ENCODE measurements around the gene CPOX.
"Not testable (repeated sequence)": the region's sequence is repeated elsewhere in the genome, so short reads cannot be mapped to it uniquely, and the experiment has no call there.

The CPOX gene

DNA sequence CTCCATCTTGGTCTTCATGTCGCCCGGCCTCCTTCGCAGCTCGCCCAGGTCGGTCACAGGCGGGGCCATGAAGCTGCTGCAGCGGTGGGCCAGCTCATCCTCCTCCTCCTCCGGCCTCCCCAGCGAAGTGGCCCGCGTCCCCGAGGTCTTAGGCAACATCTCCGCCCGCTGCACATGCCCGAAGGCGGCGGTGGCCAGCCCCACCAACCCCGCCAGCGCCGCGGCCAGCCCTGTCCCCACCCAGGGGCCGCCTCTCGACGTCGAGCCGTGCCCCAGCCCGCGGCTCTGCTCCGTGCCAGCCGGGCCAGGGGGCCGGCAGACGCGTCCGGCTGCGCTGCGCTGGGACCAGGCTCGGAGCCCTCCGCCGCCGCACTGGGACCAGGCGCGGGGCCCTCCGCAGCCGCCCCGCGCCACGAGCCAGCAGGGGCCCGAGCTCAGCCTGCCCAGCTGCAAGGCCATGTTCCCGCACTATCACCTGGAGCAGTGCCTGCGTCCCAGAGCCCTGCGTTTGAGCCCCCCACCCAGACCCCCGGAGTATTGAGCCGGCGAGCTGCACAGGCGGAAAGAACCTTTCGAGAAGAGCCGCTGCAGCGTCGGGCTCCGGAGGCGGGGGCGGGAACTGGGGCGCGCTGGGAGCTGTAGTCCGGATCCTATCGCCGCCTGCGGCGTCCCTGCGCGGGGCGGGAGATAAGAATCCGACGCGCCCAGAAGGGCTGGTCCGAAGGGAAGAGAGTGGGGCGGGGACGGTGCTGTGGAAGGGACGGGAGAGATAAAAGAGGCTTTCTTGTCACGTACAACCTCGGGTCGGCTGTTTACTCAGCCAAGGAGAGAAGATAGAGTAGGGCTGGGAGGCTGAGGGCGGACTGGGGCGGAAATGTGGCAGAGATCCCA lies at the start of gene CPOX:
TSS of gene CPOX (minus strand) at position 566 of the 891 bp plus-strand sequence. CDS start at position 459, 107 bp downstream.
- peak; percentile 88 for DNase-seq (ENCODE audit: low spot score)

DNA sequence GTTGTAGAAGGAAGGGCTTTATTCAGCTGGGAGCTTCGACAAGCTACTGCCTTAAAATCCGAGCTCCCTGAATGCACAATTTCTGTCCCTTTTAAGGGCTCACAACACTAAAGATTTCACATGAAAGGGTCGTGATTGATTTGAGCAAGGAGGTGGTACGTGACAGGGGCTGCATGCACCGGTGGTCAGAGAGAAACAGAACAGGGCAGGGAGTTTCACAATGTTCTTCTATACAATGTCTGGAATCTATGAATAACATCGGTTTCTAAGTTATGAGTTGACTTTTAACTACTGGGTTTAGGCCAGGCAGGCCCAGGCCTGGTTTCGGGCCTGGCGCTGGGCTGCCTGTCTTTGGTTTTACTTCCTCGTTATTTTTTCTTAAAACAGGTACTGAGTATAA lies 49.4 kb upstream of the CPOX start:
- DNase-seq (ENCODE audit: low spot score), result not testable (repeated sequence)

DNA sequence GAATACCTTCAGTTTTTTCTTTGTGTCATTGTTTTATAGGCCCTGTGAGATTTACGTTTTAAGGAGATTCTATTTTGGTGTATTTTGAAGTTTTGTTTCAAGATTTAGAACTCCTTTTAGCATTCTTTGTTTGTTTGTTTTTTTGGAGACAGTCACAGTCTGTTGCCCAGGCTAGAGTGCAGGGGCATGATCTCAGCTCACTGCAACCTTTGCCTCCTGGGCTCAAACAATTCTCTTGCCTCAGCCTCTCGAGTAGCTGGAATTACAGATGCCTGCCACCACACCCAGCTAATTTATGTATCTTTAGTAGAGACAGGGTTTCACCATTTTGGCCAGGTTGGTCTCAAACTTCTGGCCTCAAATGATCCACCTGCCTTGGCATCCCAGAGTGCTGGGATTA lies 48.3 kb upstream of the CPOX start:
- DNase-seq (ENCODE audit: low spot score), result not testable (repeated sequence)

DNA sequence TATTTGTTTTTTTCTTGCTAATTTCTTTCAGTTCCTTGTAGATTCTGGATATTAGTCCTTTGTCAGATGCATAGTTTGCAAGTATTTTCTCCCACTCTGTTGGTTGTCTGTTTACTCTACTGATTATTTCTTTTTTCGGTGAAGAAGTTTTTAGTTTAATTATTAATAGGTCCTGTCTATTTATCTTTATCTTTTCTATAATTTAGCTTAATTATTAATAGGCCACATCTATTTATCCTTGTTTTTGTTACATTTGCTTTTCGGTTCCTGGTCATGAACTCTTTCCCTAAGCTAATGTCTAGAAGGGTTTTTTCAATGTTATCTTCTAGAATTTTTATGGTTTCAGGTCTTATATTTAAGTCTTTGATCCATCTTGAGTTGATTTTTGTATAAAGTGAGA lies 45.1 kb upstream of the CPOX start:
- not testable (repeated sequence) for DNase-seq (ENCODE audit: low spot score)

DNA sequence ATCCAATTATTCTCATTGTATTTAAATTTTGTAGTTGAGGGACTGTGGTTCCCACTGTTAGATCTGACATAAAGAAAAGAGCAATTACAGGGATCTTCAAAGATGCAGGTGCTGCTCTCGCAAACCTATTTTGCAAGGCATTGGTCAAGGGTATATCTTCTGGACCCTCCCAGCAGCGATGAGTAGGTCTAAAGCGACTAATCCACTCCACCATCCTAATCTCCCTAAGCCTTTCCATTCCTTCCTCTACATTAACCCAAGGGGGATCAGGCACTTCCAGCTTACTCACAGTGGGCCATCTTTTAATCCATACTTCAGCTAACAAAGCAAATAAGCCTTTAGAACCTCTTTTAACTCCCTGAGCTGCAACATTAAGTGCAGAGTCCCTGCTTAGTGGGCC lies 37.0 kb upstream of the CPOX start:
- DNase-seq (ENCODE audit: low spot score), result no peak

DNA sequence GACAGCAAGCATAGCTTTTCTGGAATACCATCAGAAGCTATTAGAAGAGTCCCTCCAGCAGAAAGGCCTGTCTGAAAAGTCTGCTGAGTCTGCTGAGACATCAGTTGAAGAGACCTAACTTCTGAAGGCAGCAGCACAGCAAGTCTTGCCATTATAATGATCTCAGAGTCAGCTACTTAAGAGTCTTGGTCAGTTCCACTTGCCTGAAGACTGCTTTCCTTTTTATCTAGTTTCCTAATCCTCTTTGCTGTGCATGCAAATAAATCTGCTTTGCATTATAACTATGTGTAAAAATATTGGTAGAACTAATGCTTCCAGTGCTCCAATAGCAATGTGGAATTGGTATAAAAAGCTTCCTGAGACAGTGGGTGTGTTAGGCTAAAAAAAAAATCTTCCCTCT lies 34.9 kb upstream of the CPOX start:
- no peak for DNase-seq (ENCODE audit: low spot score)

DNA sequence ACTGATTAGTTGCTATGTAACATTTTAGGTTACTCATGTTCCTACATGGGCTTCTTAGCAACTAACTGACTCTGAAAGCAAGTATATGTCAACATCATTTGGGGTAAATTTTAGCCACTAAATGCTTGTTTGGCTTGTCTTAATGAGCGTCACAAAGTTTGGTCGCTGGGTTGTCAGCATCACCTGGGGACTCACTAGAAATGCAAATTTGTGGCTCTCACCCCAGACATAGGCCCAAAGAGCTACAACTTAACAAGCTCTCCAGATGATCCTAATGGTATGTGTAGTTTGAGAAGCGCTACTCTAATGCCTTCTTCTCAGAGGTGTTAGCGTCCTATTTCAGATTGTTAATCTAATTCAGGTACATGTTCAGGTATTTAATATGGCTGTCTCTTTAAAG lies 32.7 kb upstream of the CPOX start:
- no peak for DNase-seq (ENCODE audit: low spot score)

DNA sequence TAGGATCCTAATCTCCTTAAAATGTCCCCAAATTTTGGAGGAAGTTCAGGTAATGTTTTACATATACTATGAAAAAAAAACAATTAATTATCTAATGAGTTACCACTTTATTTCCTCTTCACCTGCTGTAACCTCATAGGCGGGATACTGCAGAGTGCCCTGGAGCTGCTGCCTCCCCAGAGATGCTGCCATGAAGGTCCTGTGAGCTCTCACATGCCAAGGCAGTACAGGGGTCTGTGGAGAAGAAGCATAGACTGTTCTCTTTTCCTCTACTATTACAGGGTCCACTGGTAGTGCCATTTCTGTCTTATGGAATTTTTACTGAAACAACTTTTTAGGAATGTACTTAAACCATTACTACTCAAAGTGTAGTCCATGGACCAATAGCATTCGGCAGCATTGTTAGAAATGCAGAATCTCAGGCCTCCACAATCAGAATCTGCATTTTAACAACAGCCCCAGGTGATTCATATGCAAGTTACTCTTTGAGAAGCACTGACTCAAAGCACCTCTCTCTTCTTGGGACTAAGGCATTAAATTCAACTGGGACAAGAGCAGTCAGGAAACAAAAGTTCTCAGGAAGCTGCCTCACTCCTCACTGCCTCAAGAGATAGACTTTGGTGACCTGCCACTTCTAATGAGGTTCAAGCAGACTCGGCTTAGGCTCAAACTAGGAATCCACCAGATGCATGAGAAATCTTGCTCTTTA lies 30.3 kb upstream of the CPOX start:
- DNase-seq (ENCODE audit: low spot score), result no peak

DNA sequence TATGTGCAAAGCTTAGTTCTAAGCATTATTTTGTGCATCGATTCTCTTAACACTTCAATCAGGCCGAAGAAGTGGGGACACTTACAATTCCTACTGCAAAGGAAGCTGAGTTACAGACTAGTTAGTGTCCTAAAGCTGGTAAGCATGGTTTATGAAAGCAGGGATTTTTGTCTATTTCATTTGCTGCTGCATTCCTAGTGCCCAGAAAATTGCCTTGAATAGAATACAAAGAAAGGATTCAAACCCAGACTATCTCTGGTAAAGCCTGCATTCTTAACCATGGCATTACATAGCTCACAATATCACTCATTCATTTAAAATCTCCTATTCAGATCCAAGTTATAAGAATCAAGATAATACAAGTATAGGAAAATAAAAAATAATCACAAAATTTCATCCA lies 24.4 kb upstream of the CPOX start:
- DNase-seq (ENCODE audit: low spot score), result no peak

DNA sequence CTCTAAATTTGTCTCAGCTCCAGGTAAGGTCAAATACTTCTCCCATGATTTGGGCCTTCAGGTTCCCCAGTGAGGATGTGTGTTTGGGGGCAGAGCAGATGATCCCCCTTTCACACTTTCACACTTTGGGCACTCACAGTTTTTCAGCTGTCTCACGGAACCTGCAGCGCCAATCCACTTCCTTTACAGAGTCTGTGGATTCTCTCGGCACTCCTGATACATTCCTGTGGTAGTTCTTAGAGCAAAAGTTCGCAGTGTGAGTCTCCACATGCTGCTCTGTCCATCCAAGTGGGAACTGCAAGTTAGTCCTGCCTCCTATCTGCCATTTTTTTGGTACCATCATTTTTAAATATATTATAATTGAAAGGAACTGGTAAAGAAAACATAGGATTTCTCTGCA lies 20.2 kb upstream of the CPOX start:
- no peak for DNase-seq (ENCODE audit: low spot score)

DNA sequence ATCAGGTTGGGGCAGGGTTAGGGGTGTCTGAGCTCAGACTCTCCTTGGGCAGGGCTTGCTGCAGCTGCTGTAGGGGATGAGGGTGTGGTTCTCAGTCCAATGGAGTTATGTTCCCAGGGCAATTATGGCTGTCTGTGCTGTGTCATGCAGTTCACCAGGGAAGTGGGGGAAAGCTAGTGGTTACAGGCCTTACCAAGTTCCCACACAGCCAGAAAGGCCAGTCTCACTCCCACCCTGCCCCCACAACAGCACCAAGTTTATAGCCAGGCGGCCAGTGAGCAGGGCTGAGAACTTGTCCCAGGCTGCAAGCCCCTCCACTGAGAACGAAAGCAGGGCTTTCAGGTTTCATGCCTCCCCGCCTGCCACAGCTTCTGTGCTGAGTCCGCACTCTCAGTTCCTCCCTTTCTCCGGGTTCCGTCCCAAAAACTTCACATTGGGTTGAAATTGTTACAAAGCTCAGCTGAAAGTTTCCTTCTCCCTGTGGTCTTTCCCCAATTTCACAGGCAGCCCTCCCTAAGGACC lies 19.6 kb upstream of the CPOX start:
- no peak for DNase-seq (ENCODE audit: low spot score)

DNA sequence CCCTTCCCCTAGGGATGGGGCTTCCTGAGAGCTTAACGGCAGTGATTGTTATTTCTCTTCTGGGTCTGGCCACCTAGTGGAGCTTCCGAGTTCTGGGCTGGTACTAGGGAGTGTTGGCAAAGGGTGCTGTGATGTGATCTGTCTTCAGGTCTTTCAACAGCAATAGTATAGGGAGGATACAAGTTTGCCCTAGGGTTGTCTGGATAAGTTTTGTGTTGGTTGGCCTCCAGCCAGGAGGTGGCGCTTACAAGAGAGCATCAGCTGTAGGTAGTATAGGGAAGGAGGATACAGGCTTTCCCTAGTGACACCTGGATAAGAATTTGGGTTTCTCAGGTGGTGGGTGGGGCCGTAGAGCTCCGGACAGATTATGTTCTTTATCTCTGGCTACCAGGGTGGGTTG lies 19.2 kb upstream of the CPOX start:
- DNase-seq (ENCODE audit: low spot score), result no peak

DNA sequence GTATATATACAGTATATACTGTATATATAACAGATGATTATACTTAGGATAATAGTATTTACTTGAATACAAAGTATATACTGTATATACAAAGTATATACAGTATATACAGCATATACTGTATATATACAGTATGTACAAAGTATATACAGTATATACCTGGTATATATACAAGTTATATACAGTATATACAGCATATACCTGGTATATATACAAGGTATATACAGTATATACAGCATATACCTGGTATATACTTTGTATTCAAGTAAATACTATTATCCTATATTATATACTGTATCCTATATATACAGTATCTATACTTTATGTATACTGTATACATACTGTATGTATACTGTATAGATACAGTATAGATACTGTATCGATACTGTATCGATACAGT lies 14.6 kb upstream of the CPOX start:
- DNase-seq (ENCODE audit: low spot score), result no peak

DNA sequence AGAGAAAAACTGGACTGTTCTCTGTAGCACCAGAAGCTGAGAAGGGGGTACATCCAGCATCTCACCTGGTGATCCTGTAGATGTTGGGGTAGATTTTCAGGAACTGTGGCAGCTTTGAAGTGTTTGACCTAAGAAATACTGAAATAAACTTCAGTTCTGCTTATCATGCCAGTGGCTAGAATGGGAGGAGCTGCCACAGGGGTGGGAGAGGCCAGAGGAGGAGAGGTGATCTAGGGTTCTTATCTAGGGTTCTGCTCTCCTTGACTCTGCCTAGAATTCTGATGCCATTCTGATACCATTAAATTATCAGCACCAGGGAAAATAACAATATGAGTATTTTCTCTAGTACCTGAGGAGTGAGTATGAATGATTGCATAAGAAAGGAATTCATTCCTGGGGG lies 10.2 kb upstream of the CPOX start:
- no peak for DNase-seq (ENCODE audit: low spot score)

DNA sequence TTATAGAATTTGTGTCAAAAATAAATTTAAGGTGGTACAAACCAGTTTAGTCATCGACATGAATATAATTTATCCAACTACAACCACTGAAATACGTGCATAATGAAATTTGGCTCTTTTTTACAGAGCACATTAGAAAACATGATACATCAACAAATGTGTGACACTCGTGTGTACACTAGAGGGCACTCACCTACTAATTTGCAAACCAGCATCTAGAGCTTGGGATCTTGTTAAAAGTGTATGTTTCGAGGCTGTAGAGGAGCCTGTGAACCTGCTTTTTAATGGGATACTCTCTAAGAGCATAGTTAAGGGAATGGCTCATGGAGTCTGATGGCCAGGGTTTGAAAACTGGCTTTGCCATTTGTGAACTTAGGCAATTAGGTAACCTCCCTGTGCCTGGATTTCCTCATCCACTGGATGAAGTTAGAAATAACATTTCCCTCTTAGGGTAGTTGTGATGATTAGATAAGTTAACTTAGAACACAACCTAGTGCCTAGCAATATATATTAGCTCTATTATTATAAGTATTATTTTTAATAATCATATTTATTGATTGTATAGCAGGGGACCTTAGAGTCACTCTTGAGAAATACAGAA lies 8.8 kb upstream of the CPOX start:
- peak; percentile 47 for DNase-seq (ENCODE audit: low spot score)

DNA sequence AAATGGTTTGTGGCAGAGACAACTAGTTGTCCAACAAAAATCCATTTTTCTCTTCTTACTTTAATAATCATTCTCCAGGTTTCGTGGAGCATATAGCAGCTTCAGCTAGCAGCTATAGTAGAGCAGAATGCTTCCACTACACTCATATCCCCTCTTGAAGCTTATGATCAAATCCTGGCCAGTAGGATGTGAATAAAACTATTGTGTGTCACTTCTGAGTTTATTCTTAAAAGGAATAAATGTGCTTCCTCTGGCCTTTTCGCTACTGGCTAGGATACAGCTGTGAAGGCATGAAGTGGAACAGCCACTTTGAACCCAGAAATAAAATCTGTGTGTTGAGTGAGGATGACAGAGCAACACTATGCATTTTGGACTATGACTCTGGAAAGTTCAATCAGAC lies 7.8 kb upstream of the CPOX start:
- DNase-seq (ENCODE audit: low spot score), result no peak

DNA sequence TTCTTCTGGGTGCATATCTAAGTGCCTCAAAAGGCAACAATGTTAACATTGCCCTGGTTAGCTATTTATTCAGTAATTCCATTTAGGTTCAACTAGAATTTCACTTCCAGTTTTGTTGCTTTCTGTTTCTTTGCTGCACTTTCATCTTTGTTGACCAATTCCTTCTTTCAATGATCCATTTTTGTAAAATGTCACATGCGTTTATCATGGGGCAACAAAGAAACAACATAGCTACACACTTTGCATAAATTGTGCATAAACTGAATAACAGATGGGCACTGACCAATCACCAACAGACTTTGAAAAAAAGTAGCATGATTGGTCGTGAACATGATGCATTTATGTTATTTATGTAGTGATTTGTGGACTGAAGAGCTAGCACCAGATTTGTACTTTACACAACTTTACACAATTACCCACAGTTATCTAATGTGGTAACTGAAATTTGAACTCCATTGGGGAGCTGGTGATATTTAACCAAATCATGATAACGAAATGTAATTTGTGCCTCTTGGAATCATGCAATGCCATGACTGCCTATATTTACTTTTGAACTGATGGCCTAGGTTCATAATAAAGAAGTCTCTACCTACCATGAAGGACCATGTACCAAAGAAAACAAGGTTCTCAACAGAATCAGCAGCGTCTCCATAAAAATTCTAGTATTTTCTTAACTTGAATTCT lies 7.1 kb upstream of the CPOX start:
- DNase-seq (ENCODE audit: low spot score), result no peak

DNA sequence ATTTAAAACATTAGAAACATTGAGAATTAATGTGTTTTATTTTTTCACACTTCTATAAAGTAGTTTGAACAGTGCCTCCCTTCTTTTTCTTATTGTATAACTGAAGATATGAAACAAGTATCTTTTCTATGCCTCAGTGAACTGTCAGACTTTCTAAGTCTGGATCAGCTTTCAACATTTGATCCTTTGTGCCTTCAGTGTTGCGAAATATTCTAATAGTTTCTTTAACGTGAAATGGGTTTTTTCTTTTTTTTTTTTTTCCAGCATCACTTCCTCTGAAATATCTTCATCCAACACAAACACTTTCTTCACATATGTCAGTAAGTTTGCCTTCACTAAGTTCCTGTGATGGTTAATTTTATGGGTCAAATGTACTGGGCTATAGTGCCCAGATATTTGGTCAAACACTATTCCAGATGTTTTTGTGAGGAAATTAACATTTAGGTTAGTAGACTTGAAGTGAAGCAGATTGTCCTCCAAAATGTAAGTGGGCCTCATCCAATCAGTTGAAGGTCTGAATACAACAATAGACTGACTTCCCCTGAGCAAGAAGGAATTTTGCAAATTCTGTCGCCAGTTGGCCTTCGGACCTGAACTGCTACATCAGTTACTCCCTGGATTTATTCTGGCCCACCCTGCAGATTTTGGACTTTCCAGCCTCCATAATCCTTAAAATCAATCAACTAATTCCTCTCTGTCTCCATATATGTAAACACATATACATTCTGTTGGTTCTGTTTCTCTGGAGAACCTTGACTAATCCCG lies 6.4 kb upstream of the CPOX start:
- DNase-seq (ENCODE audit: low spot score), result no peak

DNA sequence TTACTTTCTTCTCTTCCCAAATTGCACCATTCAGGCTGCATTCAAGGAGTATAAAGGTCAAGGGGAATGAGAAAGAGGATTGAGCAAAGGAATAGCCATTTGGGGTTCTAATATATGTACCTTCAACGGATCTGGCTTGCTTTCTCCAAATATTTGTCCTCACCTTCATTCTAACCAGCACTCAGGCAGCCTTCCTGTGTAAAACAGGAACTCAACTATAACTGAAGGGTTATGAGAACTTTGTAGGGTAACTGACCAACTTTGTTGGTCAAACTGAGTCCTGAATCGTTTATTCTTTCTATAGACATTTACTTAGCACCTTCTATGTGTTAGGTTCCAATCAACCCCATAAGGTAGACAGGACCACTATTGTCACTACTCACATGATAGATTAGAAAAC lies 5.1 kb upstream of the CPOX start:
- no peak for DNase-seq (ENCODE audit: low spot score)

DNA sequence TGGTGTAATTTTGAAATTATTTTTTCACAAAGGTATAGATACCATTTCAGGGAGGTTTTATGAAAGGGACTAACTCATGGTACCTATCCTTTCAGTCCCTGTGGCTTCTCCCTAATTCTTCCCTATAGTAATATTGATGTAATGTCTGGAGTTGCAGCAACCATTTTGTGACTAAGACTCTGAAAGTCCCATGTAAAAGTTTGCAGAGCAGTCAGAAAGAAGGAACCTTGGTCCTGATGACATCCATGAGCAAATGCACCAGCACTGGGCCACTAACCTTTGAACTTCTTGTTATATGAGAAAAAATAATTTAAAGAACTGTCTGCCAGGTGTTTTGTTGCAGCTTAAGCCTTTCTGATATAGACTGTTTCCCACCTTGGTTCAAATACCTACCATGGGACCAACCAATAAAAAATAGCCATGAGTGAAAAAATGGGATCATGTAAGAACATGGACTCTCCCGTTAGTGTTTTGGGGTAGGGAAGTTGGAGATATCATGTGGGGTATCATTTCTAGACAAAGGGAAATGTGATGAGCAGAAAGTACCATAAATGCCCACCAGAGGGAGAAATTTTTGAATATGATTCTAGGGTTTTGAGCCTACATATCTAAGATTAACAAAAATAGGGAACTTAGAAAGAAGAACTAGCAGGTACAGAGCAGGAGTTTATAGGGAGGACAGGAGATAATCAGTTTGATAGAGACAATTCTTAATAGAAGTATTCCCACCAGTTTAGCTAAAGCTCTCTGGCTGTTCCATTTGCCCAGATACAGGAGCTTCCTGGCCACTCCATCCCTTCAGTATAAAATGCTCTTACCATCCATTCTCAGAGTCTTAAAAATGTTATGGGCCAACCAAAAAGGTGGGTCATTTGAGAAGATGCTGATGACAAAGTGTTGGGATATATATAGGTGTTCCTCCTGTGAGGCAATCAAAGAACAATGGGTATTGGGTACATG lies 3.4 kb upstream of the CPOX start:
- DNase-seq (ENCODE audit: low spot score), result no peak
